Thyroid gland (tissue), 4 donors: ENCODE measurements around the gene ZNF385B. TPM values are rescaled to one million over a fixed set of nuclear protein-coding genes. Genes with fewer than 3 reads are reported as not detected.

Experiments
- DNase-seq, 2 donors: peaks; one replicate each; pipeline ENCODE4 v3.0.0-alpha.2; 2019
- H3K27ac ChIP-seq, 3 donors: fragments of 200-600 bp; sonication (generic); 1 replicate in 2 of 3; 2 replicates in 1 of 3; pipeline ENCODE4 v1.5.1; 2016 to 2019; ENCODE audit warnings: mild to moderate bottlenecking in 1 of 3, moderate library complexity in 1 of 3
- H3K27me3 ChIP-seq: fragments of 200-600 bp; sonication (generic); one replicate; pipeline ENCODE4 v1.5.1; 2019
- H3K36me3 ChIP-seq, 2 donors: fragments of 200-600 bp; sonication (generic); one replicate each; pipeline ENCODE4 v1.5.1; 2016 to 2019
- H3K4me1 ChIP-seq, 2 donors: fragments of 200-600 bp; sonication (generic); one replicate each; pipeline ENCODE4 v1.5.1; 2017 to 2019
- H3K4me3 ChIP-seq, 3 donors: fragments of 200-600 bp; sonication (generic); replicated peaks in 1 of 3; 1 replicate in 2 of 3; 2 replicates in 1 of 3; pipeline ENCODE4 v1.5.1; 2016; ENCODE audit warnings: mild to moderate bottlenecking in 1 of 3
- H3K9me3 ChIP-seq: fragments of 200-600 bp; sonication (generic); one replicate; pipeline ENCODE4 v1.5.1; 2017
- POLR2A ChIP-seq, 2 donors: fragments of 450-650 bp; IDR thresholded peaks; one replicate each; pipeline ENCODE4 v1.6.1; 2017; ENCODE audit warnings: antibody characterized with exemption in 2 of 2, mild to moderate bottlenecking in 2 of 2, moderate library complexity in 1 of 2
- WGBS, 2 donors: methylation state at CpG; one replicate each; pipeline ENCODE4 v1.1.5; 2017; 5-methylcytosine and 5-hydroxymethylcytosine counted together
- intact Hi-C: fragments of 100-400 bp; cut with DNase I; formaldehyde crosslinking; loops from one replicate; pipeline ENCODE4 v1.15.1; 2023
- total RNA-seq, 4 donors: library from RNA; depleted of rRNA; stranded (reverse); fragments of >200 nt; gene quantifications; one replicate each; pipeline ENCODE4 v1.2.3, GENCODE V29; 2016
- TF ChIP-seq, protein P1 (sequence below), 6 experiments: fragments of 200-600 bp in 3 of 6; fragments of 450-650 bp in 3 of 6; sonication (generic) in 3 of 6; IDR thresholded peaks; one replicate each; pipeline ENCODE4 v1.5.1; 2016 to 2019; ENCODE audit warnings: antibody characterized with exemption in 6 of 6, mild to moderate bottlenecking in 2 of 6, inconsistent platforms in 1 of 6, moderate library complexity in 1 of 6

The ZNF385B gene
- total RNA-seq, 4 donors from 2014 or later: 1.3 to 2.8 (median 1.8) TPM

DNA sequence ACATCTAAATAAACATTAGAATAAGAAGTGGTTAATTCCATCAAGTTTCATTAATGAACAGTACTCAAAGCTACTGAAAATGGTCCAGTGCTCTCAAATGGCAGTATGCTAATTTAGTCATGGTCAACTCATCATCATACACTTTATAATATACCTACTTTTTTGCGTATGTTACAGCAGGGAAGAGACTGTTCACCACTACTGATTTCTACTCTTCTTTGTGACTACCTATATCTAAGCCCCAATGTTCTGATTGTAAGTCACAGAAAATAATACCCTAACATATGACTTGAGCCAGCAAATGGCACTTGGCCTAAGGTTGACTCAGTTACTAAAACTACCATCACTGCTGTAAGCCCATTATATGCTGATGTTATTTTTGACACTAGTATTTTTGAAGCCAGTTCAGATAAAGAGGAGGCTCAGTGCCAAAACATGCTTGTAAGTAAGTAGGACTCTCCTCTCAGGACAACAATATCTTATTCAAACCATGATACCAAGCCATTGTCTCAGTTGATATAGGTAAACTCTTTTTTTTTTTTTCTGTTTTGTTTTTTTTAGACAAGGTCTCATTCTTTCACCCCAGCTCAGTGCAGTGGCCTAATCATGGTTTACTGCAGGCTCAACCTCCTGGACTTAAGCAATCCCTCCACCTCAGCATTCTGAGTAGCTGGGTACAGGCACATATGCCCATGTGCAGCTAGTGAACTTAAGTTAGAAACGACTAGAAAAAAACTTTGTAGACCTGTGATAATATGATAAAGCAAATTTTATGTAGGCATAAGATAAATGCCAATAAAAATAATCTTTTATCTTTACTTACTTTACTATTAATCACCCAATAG, 266.9 kb downstream of the ZNF385B start:
- 90% methylated on average over 2 of the region's 2 CpGs for WGBS, 2 donors
- Histone ChIP-seq H3K4me1 (no peaks in the 10 kb centered on the region), H3K36me3 (no peaks in the 10 kb centered on the region), H3K27ac (no peak overlapping the region), H3K9me3 (no peaks in the 10 kb centered on the region), H3K27me3 (no peaks in the 10 kb centered on the region), H3K4me3 (no peak overlapping the region)
- intact Hi-C loops: no loop called here
- DNase-seq: no peak
- TF ChIP-seq POLR2A (IDR thresholded peaks at IDR 0.05): no peak
- TF ChIP-seq, protein P1, sequence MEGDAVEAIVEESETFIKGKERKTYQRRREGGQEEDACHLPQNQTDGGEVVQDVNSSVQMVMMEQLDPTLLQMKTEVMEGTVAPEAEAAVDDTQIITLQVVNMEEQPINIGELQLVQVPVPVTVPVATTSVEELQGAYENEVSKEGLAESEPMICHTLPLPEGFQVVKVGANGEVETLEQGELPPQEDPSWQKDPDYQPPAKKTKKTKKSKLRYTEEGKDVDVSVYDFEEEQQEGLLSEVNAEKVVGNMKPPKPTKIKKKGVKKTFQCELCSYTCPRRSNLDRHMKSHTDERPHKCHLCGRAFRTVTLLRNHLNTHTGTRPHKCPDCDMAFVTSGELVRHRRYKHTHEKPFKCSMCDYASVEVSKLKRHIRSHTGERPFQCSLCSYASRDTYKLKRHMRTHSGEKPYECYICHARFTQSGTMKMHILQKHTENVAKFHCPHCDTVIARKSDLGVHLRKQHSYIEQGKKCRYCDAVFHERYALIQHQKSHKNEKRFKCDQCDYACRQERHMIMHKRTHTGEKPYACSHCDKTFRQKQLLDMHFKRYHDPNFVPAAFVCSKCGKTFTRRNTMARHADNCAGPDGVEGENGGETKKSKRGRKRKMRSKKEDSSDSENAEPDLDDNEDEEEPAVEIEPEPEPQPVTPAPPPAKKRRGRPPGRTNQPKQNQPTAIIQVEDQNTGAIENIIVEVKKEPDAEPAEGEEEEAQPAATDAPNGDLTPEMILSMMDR (IDR thresholded peaks at IDR 0.05): no peak

DNA sequence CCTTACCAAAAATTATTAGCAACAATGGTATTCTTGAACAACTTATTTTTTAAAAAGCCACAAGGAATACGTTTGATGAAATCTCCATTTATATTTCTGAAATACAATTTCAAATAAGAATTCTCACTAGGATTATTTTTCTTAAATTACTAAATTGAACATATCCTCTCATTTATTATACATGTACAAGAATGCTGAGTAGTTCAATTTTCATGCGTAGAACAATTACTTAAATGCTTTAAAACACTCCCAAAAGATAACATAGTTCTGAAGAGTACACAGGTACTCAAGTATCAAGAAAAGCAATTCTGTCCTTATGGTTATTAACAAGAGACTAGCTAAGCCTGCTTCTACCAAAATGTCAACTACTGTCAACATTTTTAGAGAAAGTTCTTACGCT, 268.1 kb downstream of the ZNF385B start:
- TF ChIP-seq, protein P1 (IDR thresholded peaks at IDR 0.05): no peak
- TF ChIP-seq POLR2A (IDR thresholded peaks at IDR 0.05): no peak
- intact Hi-C loops: no loop called here
- no peaks in the 10 kb centered on the region for H3K36me3 ChIP-seq
- no peaks in the 10 kb centered on the region for H3K9me3 ChIP-seq
- no peaks in the 10 kb centered on the region for H3K4me1 ChIP-seq
- WGBS, 2 donors: 91 to 92% methylated on average over 3 of the region's 3 CpGs
- no peak overlapping the region for H3K27ac ChIP-seq
- H3K4me3 ChIP-seq: no peak overlapping the region
- DNase-seq: no peak
- H3K27me3 ChIP-seq: no peaks in the 10 kb centered on the region

DNA sequence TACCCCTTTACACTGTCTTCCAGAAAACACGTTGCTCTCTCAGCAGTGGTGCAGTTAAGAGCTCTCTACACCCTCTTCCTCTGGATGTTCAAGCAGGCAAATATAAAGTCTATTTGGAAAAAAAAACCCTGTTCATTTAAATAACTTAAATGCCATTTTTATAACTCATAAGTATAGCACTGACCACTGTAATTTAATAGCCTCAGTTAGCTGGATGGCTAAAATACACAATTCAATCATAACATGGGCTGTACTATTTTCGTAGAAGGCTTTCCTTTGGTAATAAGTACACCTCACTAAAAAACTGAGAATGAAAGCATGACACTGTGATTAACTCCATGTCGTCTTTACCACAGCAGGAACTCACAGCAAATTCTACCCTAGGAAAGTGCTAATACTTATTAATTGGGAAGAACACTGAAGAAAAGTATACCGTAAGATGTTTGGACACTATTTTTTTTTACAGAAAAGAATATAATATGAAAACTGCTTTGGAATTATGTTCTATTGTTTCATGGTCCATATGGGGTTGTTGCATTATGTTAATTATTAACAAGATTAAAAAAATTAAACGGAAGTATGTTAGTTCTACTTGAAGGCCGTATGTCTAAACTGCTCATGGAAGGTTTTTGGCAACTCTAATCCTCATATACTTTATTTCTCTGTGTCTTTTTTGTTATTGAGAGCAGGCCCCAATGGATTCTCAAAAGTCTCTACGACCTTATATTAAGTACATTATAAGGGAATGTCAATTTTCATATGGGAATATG, 269.1 kb downstream of the ZNF385B start:
- no peak for DNase-seq
- WGBS, 2 donors: 78 to 83% methylated on average over 7 of the region's 7 CpGs
- TF ChIP-seq POLR2A (IDR thresholded peaks at IDR 0.05): no peak
- TF ChIP-seq, protein P1 (IDR thresholded peaks at IDR 0.05): no peak
- H3K27ac ChIP-seq: no peak overlapping the region
- H3K27me3 ChIP-seq: no peaks in the 10 kb centered on the region
- intact Hi-C loops: no loop called here
- no peaks in the 10 kb centered on the region for H3K36me3 ChIP-seq
- no peak overlapping the region for H3K4me3 ChIP-seq
- H3K9me3 ChIP-seq: no peaks in the 10 kb centered on the region
- no peaks in the 10 kb centered on the region for H3K4me1 ChIP-seq

DNA sequence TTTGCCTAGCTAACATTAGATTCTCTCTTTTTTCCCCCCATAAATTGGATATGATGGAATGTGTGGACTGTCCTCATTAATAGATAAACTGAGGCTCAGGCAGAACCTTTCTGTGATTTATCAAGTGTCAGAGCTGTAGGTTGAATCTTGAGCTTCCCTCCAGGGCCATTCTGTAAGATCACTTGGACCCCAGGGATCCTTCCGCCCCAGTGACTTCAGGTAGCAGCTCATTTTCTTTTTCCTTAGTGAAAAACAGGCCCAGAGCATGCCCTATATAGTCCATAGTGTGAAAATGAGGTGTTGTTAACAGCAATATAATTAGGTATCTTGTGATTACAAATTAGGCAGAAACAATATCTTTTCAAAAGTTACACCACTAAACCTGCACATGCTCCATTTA, 269.7 kb downstream of the ZNF385B start:
- H3K27me3 ChIP-seq: no peaks in the 10 kb centered on the region
- no peaks in the 10 kb centered on the region for H3K4me1 ChIP-seq
- H3K36me3 ChIP-seq: no peaks in the 10 kb centered on the region
- TF ChIP-seq POLR2A (IDR thresholded peaks at IDR 0.05): no peak
- TF ChIP-seq, protein P1 (IDR thresholded peaks at IDR 0.05): no peak
- no peak overlapping the region for H3K27ac ChIP-seq
- no peak for DNase-seq
- intact Hi-C loops: no loop called here
- no peak overlapping the region for H3K4me3 ChIP-seq
- WGBS, 2 donors: 93 to 100% methylated on average over 1 of the region's 1 CpG
- H3K9me3 ChIP-seq: no peaks in the 10 kb centered on the region
